Liver (tissue), 3 donors: ENCODE data around the gene TNIP3.

Experiments used
- CTCF ChIP-seq: fragments of 150-350 bp; IDR thresholded peaks from 2 replicates; pipeline ENCODE4 v1.5.1; 2017; ENCODE audit warnings: improper control_type of control experiment, low read depth, low read length; ENCODE audit not compliant: missing input control
- REST ChIP-seq: IDR thresholded peaks from 2 replicates; pipeline ENCODE4 v1.6.1; 2016; ENCODE audit warnings: antibody characterized with exemption, mild to moderate bottlenecking
- TAF1 ChIP-seq: conservative IDR thresholded peaks from 2 replicates; pipeline ENCODE4 v1.6.1; 2016; ENCODE audit warnings: antibody characterized with exemption, mild to moderate bottlenecking
- donor health status: healthy.
- donor health status: healthy.

GRCh38 chr4:121200795-121201472, 36.8 kb upstream of the TNIP3 start:
- TF ChIP-seq TAF1 (no peak), CTCF (no peak), REST (no peak)
